ENCODE measurements around the gene ADCY2.

DNA sequence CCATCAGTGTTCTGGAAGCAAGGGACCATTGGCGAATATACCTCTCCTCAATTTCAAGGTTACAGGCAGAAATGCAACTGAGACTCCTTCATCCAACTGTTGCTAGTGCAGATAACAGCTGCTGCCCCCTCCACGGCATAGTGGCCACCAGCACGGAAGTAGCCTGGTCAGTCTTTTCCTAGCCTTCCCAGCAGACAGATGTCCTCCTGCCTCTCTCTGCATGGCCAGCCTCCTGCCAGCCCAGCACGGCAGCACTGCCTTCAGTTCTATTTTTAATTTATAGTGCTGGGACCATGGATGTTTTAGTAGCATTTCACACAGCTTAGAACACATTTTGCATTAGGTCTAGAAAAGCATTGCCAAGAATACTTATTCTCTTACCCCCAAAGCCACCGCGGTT lies 266.4 kb downstream of the ADCY2 start:
- TF ChIP-seq, protein P1, sequence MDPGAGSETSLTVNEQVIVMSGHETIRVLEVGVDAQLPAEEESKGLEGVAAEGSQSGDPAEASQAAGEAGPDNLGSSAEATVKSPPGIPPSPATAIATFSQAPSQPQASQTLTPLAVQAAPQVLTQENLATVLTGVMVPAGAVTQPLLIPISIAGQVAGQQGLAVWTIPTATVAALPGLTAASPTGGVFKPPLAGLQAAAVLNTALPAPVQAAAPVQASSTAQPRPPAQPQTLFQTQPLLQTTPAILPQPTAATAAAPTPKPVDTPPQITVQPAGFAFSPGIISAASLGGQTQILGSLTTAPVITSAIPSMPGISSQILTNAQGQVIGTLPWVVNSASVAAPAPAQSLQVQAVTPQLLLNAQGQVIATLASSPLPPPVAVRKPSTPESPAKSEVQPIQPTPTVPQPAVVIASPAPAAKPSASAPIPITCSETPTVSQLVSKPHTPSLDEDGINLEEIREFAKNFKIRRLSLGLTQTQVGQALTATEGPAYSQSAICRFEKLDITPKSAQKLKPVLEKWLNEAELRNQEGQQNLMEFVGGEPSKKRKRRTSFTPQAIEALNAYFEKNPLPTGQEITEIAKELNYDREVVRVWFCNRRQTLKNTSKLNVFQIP (CRISPR knock-in tag; IDR thresholded peaks at IDR 0.05; ENCODE audit: borderline replicate concordance, low read depth): no peak
- TF ChIP-seq RARB (CRISPR knock-in tag; IDR thresholded peaks at IDR 0.05): no peak
- TF ChIP-seq ESRRG (CRISPR knock-in tag; IDR thresholded peaks at IDR 0.05): no peak
- TF ChIP-seq, protein P2, sequence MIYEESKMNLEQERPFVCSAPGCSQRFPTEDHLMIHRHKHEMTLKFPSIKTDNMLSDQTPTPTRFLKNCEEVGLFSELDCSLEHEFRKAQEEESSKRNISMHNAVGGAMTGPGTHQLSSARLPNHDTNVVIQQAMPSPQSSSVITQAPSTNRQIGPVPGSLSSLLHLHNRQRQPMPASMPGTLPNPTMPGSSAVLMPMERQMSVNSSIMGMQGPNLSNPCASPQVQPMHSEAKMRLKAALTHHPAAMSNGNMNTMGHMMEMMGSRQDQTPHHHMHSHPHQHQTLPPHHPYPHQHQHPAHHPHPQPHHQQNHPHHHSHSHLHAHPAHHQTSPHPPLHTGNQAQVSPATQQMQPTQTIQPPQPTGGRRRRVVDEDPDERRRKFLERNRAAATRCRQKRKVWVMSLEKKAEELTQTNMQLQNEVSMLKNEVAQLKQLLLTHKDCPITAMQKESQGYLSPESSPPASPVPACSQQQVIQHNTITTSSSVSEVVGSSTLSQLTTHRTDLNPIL (CRISPR knock-in tag; IDR thresholded peaks at IDR 0.05; ENCODE audit: low read depth): no peak

Data from SK-N-SH treated with all-trans-retinoic acid at 6 μM for 48 hours (cell line).